GM18520 (cell line): ENCODE measurements around the gene KANSL1.
"Not testable (repeated sequence)": the region's sequence is repeated elsewhere in the genome, so short reads cannot be mapped to it uniquely, and the experiment has no call there.

Experiments used
- ATAC-seq: cut with Tn5 transposase; IDR thresholded peaks from one replicate; pipeline ENCODE4 v1.9.1; 2021; ENCODE audit not compliant: unreplicated experiment

Gene KANSL1

DNA sequence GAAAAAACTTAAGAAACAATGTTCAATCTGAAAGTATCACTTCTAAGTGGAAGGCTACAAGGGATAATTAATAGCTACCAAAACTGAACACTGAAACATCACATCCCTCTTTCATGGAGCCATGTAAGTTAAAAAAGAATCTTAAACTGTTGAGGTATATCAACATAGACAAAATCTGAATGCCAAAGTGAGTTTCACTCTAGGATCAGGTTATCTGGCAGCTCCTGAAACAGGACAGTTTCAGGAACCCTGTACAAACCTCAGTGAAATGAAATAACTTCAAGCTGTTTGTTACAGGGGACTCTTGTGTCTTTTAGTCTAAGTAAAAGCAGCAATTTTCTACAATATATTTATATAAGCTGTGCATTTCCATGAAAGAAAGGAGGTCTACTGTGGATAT, 73.2 kb downstream of the KANSL1 start:
- ATAC-seq = no peak

DNA sequence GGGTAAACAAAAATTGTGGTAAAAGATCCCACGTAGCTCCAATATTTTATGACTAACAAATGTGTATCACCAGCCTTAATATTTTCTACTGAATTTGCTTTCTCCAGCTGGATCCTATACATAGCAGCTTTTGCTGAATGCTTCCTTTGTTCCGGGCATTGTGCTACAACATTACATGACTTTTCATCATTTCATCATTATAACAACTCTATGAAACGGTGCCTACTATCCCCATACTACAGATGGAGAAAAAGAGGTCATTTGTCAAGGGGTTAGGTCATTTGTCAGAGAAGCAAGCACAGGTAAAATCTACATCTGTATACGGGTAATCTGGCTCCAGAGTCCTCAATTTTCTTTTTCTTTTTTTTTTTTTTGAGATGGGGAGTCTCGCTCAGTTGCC, 74.3 kb downstream of the KANSL1 start:
- no peak for ATAC-seq

DNA sequence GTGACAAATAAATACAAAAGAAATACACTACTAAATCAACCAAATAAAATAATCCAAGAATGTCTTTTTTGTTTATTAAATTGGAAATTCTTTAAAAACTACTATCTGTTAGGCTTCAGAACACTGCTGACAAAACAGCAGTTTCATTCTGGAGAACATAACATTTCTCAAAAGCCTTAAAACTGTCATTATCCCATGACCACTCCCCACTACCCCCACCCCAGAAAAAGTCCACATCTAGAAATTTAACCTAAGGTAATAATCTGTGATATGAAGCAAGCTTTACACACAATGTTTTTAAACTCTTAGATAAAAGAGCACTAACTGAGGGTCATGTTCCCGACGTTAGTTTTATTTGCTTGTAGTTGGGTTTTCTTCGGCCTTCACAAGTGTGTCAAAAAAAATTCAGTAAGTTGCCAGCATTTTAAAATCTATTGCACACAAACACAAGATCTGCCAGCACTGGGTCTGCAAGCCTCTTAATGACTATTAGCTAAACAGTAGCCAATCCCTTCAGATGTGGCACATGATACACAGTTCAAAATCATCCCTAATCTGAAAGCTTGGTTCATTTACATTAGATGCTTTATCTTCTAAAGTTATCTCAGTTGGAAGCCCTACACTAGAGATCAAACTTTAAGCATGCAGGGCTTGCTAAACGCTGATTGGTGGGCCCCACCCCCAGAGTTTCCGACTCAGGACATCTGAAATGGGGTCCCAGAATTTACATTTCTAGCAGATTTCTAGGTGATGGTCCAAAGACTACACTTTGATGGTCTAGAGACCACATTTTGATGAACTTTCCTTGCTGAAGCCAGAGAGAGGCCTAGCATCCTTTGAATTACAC, 75.2 kb downstream of the KANSL1 start:
- ATAC-seq = no peak

DNA sequence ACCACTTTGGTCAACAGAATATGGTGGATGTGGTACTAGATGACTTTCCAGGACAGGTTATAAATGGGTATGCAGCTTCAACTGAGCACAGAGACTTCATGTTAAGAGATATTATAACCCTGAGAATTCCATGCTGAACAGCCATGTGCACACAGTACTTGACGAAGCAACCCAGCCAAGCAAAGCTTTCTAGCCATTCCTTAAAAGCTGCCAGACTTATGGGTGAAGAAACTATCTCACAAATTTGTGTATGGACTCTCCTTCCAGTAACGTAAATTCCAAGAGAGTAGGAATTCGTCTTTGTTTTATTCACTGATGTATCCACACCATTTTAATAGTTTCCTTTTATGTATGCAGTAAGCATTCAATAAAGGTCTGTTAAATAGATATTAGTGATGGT, 76.1 kb downstream of the KANSL1 start:
- no peak for ATAC-seq

- ATAC-seq = no peak
Observed at GRCh38 chr17:46115699-46116098, 77.5 kb downstream of the KANSL1 start.

GRCh38 chr17:46111236-46111635, 82.0 kb downstream of the KANSL1 start:
- not testable (repeated sequence) for ATAC-seq

DNA sequence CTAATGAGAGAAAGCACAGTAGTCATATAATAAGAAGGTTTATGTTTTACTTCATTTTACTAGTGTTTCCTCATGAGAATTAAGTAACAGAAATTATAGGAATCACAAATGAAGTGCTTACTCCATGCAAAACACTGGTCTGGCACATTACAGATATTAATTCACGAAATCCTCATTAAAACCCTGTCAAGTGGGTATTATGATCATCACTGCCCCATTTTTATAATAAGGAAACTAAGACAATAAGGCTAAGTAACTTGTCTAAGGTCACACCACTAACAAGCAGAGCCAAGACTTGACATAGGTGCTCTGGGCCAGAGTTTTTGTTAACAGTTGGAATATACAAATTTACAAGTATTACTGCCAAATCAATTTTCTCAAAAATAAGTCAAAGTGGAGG, 83.0 kb downstream of the KANSL1 start:
- ATAC-seq = no peak

DNA sequence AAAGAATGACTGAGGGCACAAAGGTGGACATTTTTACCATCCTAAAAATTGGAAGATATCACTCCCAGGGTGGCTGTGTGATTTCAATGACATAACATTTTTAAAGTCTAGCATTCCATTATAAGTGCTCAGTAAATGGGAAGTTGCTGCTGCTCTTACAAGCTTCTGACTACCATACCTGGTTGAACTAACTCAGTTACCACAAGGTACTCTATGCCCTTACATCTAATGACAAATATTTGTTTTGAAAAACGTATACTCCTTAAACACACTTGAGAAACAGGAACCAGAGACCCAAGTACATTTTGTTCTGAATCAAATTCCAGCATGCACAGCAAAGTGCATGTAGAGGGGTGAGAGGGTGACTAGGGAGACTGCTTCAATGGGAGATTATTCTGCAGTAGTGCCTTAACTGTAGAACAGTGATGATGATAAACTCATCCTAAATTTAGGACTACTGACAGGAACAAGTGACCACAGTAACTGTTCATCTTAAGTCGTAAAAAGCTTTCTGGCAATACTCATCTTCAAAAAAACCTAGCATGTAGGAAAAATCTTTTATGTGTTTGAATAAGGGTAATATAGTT, 83.5 kb downstream of the KANSL1 start:
- no peak for ATAC-seq

GRCh38 chr17:46108550-46109110, 84.6 kb downstream of the KANSL1 start:
- ATAC-seq = no peak

GRCh38 chr17:46108120-46108519, 85.1 kb downstream of the KANSL1 start:
- ATAC-seq = no peak

DNA sequence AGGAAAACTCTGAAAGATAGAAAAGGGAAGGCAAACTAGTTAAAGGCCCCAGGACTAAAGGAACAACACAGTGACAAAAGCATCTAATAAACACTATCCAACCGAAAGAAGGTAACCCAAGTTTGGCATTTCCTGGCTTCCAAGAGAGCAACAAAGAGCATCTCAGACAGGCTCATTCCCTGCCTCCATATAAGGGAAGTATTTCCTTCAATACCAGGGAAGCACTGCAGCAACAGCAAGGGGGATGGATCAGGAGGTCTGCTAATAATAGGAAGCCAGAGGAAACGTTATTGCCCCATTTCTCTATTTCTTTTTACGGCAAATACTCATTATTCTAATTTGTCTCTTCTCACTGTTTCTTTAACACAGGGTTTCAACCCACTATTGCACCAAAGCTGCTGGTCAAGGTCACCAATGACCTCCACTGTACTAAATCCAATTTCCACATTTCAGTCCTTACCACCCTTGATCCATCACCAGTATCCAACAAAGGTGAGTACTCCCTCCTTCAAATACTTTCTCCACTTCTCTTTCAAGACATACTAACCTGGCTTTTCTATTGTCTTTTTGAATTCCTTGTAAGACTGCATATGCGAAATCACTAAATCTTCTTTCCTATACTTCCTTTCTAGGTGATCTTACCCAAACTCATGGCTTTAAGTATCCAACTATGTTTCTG, 86.1 kb downstream of the KANSL1 start:
- ATAC-seq = no peak

GRCh38 chr17:46102806-46103205, 90.4 kb downstream of the KANSL1 start:
- ATAC-seq = not testable (repeated sequence)

GRCh38 chr17:46101785-46102617, 91.2 kb downstream of the KANSL1 start:
- not testable (repeated sequence) for ATAC-seq

DNA sequence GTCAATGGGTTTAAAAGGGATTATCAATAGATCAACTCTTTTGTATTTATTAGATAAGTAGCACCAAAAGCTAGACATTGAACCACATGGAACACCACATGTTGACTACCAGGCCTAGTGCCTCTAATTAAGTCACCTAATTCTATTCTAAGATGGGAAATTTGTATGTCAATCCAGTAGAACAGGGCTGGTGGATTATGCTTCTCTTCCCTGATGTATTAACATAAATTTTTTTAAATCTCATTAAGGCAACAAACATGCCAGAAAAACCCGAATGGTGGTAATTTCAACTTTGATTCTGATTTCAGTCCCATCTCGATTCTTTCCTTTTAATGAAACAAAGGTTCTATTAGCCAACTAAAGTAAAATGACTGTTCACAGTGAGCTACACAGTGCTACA, 92.6 kb downstream of the KANSL1 start:
- no peak for ATAC-seq

GRCh38 chr17:46099865-46100264, 93.4 kb downstream of the KANSL1 start:
- ATAC-seq = no peak

DNA sequence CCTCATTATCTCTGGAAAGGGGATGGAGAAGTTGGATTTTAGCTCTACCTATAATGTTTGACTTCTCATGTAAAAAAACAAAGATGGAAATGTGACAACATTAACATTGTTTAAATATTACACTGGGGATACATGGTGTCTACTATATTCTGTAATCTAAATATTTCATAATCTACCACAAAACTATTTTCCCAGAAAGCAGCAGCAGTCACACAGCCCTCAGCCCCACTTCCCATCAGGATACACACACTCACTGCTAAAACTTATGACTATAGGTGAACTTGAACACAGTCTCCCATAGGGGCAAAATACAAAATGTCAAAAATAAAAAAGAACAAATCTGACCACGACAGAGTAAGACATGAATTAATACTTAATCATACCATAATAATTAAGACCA, 95.7 kb downstream of the KANSL1 start:
- ATAC-seq = no peak

GRCh38 chr17:46092991-46093390, 100.2 kb downstream of the KANSL1 start:
- ATAC-seq = no peak

- no peak for ATAC-seq
Observed at GRCh38 chr17:46090871-46091270, 102.4 kb downstream of the KANSL1 start.

DNA sequence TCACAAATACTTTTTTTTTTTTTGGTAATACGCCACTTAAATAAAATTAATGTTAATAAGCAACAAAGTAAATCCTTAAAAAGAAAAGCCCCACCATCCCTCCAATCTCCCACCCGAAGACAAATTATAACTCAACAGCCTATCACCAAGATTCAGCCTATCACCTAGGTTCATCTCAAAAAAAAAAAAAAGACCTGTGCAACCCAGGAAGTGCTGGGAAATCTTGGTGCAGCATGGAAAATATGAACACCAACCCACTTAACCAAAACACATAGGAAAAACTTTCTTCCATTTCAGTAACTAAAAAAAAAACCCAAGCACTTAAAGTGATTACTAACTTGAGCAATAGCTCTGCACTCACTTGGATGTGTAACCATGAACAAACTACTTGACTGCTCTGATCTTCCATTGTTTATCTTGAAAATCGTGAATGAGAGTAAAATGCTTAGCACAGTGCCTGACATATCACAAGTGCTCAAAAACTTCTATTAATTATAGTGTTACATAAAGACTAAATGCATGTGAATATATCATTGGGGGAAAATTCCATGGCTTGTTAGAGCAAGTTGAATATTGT, 103.8 kb downstream of the KANSL1 start:
- no peak for ATAC-seq

- no peak for ATAC-seq
Observed at GRCh38 chr17:46088595-46088994, 104.6 kb downstream of the KANSL1 start.
